Muscle of arm (tissue), 12 donors: ENCODE measurements around the gene HOXD8. TPM values are rescaled to one million over a fixed set of nuclear protein-coding genes. Genes with fewer than 3 reads are reported as not detected.

Experiments used
- DNase-seq: peaks from one replicate; pipeline ENCODE4 v3.0.0-alpha.2; 2013
- polyA plus RNA-seq, 12 donors: library from polyadenylated mRNA; unstranded; fragments of 120-200 nt; gene quantifications; one replicate each; pipeline ENCODE4 v1.2.1, GENCODE V29; 2013; ENCODE audit not compliant: insufficient read length in 12 of 12

HOXD8 gene
- polyA plus RNA-seq, 12 donors: 27.3 to 47.7 (median 42.5) TPM; not detected in 1

DNA sequence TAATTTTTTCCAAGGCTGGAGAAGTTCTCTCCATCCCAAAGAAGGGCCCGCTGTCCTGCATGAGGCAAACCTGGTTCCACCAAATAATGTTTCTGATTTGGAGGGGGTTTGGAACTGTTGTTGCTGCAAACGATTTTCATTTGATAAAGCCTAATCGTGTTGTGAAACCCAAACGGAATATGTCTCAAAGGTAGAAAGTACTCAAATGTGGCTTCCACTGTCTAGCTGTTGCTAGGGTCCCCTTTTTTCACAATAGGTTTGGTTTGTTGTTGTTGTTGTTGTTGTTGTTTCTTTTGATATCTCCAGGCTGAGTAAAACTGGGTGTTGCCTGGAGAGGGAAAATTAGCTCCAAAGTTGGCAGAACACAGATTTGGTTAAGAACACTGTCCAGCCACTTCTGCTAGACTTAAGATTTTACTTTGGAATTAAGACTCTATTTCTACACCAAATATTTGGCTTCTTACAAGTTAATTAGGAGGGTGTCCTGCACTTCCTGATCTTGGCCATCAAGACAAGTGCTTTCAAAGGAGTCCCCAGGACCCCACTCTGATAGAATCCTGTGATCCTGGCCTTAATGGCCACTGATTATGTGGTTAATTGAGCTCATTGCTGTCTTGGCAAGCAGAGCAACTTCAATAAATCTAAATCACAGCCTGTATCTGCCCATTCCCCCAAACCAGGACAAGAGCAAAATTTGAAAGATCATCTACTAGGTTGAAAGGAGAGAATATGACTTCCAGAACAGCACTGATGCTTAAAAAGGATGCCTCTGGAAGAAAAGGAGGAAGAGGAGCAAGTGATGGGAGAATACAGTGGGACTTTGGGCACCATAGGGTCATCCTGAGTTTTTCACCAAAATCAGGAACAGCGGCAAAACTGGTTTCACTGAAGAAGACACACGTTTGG, 40.3 kb upstream of the HOXD8 start:
- DNase-seq: no peak

DNA sequence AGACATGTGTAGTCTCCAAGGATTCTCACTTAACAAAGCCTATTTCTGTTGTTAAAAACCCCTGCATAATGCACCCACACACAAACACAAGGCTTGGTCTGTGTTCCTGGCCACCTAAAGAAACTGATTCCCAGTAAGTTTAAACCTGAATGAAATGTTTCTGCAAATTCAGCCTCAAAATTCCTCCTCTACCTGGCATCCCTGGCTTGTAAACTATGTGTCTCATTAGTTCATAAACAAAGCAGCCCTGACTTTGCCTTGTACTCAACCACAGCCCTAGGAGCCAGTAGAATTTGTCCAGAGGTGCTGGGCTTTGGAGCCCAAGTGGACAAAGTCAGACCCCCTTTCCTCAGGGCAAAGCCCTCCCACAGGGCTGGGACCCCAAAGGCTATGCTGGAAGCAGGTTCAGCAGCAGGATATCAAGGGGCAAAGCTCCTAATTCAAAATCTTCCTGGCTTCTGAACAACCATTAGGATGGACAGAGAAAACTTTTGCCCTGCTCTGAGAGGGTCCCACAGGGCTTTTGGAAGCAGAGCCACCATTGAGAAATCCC, 39.6 kb upstream of the HOXD8 start:
- DNase-seq: no peak

DNA sequence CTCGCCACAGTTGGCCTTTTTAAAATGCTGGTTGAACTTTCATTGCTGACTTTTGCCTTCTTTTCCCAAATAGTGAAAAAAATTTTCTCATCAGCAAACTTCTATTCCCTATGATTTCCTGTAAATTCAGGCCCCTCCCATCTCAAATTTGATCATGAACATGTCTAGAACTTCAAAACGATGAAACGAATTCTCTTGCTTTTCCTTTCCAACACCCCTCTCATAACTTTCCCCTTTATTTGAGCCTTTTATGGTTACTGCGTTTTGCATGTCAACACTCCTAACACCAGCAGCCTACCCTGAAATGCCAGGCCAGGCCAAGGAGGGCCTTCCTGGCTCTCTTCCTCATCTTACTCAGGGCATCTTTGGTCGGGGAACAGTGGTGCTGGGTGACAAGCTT, 38.6 kb upstream of the HOXD8 start:
- no peak for DNase-seq

DNA sequence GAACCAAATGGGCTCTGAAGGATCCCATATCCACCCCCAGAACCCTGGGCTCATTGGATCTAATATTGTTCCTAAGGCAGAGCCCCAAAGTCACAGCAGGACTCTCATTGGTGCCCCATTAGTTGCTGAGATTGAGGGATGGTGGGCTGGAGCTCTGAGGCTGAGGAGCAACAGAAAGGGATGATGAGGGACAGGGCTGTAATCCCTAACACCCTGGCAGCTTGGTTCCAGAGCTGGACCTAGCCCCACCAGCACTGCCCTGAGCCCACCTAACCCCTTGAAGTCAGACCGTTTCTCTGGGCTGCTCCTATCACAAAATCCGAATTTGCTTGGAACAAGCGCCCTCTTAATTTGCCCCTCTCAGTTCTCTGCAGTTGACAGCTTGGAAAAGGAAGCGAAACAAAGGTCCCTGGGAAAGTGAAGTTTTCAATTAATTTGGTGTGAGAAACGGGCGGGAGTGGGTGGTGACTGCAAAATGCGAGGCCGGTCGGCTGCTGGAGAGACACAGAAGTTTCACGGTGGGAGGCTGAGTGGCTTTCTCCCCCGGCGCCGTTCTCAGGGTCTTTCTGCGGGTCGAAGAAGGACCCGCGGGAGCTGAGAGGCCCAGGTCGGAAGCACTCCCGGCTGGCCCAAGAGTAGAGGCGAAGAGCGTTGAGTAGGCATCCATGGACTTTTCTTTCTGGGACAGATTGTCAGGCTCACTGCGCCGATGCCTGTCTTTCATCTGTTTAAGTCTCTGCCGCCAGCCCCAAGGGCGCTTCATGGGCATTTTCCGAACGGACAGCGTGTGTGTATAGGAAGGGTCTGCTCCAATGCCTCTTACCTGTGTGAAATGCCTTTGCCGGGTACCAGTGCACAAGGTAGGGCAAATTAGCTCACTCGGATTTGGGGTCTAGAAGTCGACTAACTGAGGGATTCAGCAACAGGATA, 37.9 kb upstream of the HOXD8 start:
- DNase-seq: no peak

- DNase-seq: no peak
These were observed 37.0 kb upstream of the HOXD8 start, which contains the start of gene HOXD13 for GRCh38 chr2:176092270-176093144. TSS of gene HOXD13 (plus strand) at chr2:176092721. CDS start at chr2:176092891, 170 bp downstream.

GRCh38 chr2:176093145-176093897, 36.2 kb upstream of the HOXD8 start:
- no peak for DNase-seq

DNA sequence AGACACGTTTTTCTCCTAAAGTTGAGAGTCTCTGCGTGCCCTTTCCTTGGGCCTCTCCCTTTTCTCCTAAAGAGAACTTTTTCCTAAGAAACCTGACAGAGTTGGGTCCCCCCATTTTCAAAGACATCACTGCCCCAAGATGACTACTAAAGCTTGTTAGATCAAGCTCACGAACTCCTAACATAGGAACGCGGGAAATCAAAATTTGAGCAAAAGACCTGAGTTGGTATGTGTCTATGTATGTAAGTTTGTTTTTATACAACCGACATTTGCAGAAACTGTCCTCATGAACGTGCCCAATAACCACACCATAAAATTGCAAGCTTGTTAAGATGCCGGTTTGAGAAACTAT, 35.6 kb upstream of the HOXD8 start:
- no peak for DNase-seq

DNA sequence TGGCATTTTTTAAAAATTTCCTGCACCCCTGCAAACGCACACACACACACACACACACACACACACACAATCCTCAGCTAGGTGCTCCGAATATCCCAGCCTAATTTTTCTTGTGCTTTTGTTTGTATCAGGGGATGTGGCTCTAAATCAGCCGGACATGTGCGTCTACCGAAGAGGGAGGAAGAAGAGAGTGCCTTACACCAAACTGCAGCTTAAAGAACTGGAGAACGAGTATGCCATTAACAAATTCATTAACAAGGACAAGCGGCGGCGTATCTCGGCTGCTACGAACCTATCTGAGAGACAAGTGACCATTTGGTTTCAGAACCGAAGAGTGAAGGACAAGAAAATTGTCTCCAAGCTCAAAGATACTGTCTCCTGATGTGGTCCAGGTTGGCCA, 35.2 kb upstream of the HOXD8 start:
- no peak for DNase-seq

DNA sequence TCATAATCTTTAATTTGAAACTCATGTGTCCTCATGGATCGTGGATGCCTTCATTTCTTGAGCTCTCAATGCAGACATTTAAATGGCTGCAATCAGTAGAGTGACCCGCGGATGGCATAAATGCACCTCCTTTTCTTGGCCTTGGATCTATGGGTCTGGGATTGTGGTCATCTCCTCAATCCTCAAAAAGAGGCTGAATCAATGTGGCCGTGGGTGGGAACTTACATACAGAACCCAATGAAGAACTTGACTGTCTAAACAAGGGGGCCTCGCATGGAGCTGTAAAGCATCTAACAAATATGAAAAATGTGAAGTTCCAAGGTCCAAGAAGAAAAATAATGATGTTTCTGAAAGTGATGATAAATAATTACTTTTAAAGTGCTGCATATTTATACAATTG, 34.1 kb upstream of the HOXD8 start:
- DNase-seq: no peak

- no peak for DNase-seq
These were observed 33.1 kb upstream of the HOXD8 start for GRCh38 chr2:176096243-176096985.

- DNase-seq: no peak
These were observed 32.3 kb upstream of the HOXD8 start for GRCh38 chr2:176096986-176097819.

GRCh38 chr2:176097820-176098365, 31.6 kb upstream of the HOXD8 start:
- DNase-seq: no peak

- no peak for DNase-seq
These were observed 30.9 kb upstream of the HOXD8 start for GRCh38 chr2:176098366-176099158.

- DNase-seq: no peak
These were observed 30.3 kb upstream of the HOXD8 start for GRCh38 chr2:176099159-176099727.

DNA sequence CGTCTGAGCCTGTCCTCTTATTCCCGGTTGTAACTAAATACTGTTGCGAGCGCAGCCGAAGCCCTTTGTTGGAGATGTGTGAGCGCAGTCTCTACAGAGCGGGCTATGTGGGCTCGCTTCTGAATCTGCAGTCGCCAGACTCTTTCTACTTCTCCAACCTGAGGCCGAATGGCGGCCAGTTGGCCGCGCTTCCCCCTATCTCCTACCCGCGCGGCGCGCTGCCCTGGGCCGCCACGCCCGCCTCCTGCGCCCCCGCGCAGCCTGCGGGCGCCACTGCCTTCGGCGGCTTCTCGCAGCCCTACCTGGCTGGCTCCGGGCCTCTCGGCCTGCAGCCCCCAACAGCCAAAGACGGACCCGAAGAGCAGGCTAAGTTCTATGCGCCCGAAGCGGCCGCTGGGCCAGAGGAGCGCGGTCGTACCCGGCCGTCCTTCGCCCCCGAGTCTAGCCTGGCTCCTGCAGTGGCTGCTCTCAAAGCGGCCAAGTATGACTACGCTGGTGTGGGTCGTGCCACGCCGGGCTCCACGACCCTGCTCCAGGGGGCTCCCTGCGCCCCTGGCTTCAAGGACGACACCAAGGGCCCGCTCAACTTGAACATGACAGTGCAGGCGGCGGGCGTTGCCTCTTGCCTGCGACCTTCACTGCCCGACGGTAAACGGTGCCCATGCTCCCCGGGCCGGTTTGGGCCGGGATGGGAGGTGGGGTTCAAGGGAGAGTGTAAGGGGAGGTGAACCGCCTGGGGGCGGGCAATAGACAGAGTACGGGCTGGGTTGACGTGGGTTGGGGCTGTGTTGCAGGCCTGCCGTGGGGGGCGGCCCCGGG, 29.6 kb upstream of the HOXD8 start, which contains the start of gene HOXD12:
Gene HOXD12 (plus strand): TSS at position 68 of the 819 bp plus-strand sequence. CDS start 7 bp downstream, at position 75.
- DNase-seq: no peak

DNA sequence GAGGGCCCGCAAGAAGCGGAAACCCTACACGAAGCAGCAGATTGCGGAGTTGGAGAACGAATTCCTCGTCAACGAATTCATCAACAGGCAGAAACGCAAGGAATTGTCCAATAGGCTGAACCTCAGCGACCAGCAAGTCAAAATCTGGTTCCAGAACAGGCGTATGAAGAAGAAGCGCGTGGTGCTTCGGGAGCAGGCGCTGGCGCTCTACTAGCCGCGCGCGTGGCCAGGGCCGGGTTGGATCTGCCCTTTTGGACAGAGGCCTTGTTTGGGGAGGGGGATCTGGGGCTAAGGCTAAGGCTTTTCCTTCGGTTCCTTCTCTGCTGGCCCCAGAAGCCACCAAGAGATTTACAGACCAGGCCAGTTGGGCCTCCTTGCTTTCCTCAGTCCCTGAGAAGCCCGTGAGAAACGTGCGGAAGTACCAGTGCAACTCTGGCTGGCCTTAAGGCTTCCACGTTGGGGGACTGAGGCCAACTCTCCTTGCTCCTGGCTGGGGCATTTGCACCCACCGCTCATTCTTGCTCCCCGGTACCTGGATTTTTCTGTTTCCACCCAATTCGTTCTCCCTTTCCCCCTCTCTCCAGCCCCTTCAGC, 28.9 kb upstream of the HOXD8 start:
- no peak for DNase-seq
